HCT116 (cell line): ENCODE results near the gene ITPR1. TPM values are rescaled to one million over a fixed set of nuclear protein-coding genes. Genes with fewer than 3 reads are reported as not detected.

Experiments used
- ATAC-seq: fragments of 200-7000 bp; cut with Tn5 transposase; 2 replicates; pipeline ENCODE4 v1.9.1; 2020; ENCODE audit warnings: mild to moderate bottlenecking, moderate library complexity
- BruUV-seq: library from RNA; stranded (reverse); fragments of 400-500 nt; replicated peaks from 2 replicates; lab custom pipeline; 2021; lab: Mats Ljungman, UMichigan
- CTCF ChIA-PET: fragments of 300-600 bp; sonication (Branson Sonifier 250); formaldehyde crosslinking; loops from one replicate; lab custom pipeline; 2021; ENCODE audit warnings: antibody characterized with exemption; lab: Charles Lee
- POLR2A ChIA-PET: fragments of 300-600, 350-600 bp; sonication (Branson Sonifier 250); formaldehyde crosslinking; loops from one replicate; lab custom pipeline; 2021; ENCODE audit warnings: antibody characterized with exemption; lab: Charles Lee
- RAD21 ChIA-PET, 2 experiments: fragments of 300-600 bp; sonication (Branson Sonifier 250); formaldehyde crosslinking; loops; one replicate each; lab custom pipeline; 2023; ENCODE audit warnings: low total read pairs in 2 of 2; ENCODE audit not compliant: uncharacterized antibody in 2 of 2, unreplicated experiment in 2 of 2, low non-redundant PET in 1 of 2; lab: Charles Lee
- DNase-seq: peaks from one replicate; pipeline ENCODE4 v3.0.0-alpha.2; 2010; ENCODE audit warnings: low read depth, low spot score
- H2AFZ ChIP-seq: fragments of 200-600 bp; shearing (Covaris generic), sonication (generic); 2 replicates; pipeline ENCODE4 v1.6.1; 2017; ENCODE audit warnings: low read depth, mixed run types, mixed read lengths, antibody characterized with exemption, low read length; ENCODE audit not compliant: poor library complexity, severe bottlenecking
- H3K27ac ChIP-seq: 2 replicates; pipeline ENCODE4 v1.5.1; 2012; ENCODE audit warnings: low read depth, low read length
- H3K27me3 ChIP-seq: fragments of 200-600 bp; sonication (generic); 2 replicates; pipeline ENCODE4 v1.6.1; 2016; ENCODE audit warnings: mixed run types, low read length, mixed read lengths; ENCODE audit not compliant: insufficient read depth
- H3K36me3 ChIP-seq, 2 experiments: fragments of 200-500 bp in 1 of 2; fragments of 200-600 bp in 1 of 2; sonication (Bioruptor generic) in 1 of 2; sonication (generic) in 1 of 2; 2 replicates each; pipeline versions ENCODE4 v1.5.1 to v1.6.1; 2014 to 2016; ENCODE audit warnings: low read length in 2 of 2, inconsistent platforms in 1 of 2, mixed read lengths in 1 of 2, mixed run types in 1 of 2; ENCODE audit not compliant: insufficient read depth in 2 of 2, control insufficient read depth in 1 of 2
- H3K4me1 ChIP-seq, 2 experiments: fragments of 200-600 bp in 1 of 2; sonication (generic) in 1 of 2; 2 replicates each; pipeline versions ENCODE4 v1.5.1 to v1.6.1; 2012 to 2017; ENCODE audit warnings: low read length in 2 of 2, inconsistent platforms in 1 of 2, mild to moderate bottlenecking in 1 of 2, mixed read lengths in 1 of 2, mixed run types in 1 of 2, moderate library complexity in 1 of 2; ENCODE audit not compliant: insufficient read depth in 2 of 2, control insufficient read depth in 1 of 2
- H3K4me2 ChIP-seq: fragments of 200-600 bp; sonication (generic); 2 replicates; pipeline ENCODE4 v1.6.1; 2017; ENCODE audit warnings: mixed run types, low read length, mixed read lengths
- H3K4me3 ChIP-seq, 2 experiments: fragments of 200-600 bp in 1 of 2; sonication (generic) in 1 of 2; replicated peaks in 1 of 2; 2 replicates each; pipeline ENCODE4 v1.5.1; 2011 to 2016; ENCODE audit warnings: low read length in 2 of 2, control low read depth in 1 of 2, low read depth in 1 of 2, mild to moderate bottlenecking in 1 of 2, mixed read lengths in 1 of 2, mixed run types in 1 of 2
- H3K79me2 ChIP-seq: fragments of 200-600 bp; sonication (generic); 2 replicates; pipeline ENCODE4 v1.6.1; 2017; ENCODE audit warnings: mild to moderate bottlenecking, mixed run types, low read length, moderate library complexity, mixed read lengths; ENCODE audit not compliant: insufficient read depth
- H3K9ac ChIP-seq: fragments of 200-600 bp; sonication (generic); 2 replicates; pipeline ENCODE4 v1.6.1; 2016; ENCODE audit warnings: low read length, mixed read lengths
- H3K9me2 ChIP-seq: fragments of 200-600 bp; sonication (generic), shearing (Covaris generic); 2 replicates; pipeline ENCODE4 v1.6.1; 2017; ENCODE audit warnings: mixed run types, mild to moderate bottlenecking, moderate library complexity; ENCODE audit not compliant: insufficient read depth
- H3K9me3 ChIP-seq, 2 experiments: fragments of 200-500 bp in 1 of 2; fragments of 200-600 bp in 1 of 2; sonication (Bioruptor generic) in 1 of 2; sonication (generic) in 1 of 2; 2 replicates each; pipeline ENCODE4 v1.6.1; 2014 to 2017; ENCODE audit warnings: low read length in 2 of 2, mixed read lengths in 2 of 2, inconsistent platforms in 1 of 2, low read depth in 1 of 2, mild to moderate bottlenecking in 1 of 2, mixed run types in 1 of 2, moderate library complexity in 1 of 2; ENCODE audit not compliant: control insufficient read depth in 1 of 2, insufficient read depth in 1 of 2
- H4K20me1 ChIP-seq: fragments of 200-600 bp; sonication (generic), shearing (Covaris generic); 2 replicates; pipeline ENCODE4 v1.6.1; 2017; ENCODE audit warnings: mixed run types, mild to moderate bottlenecking, moderate library complexity; ENCODE audit not compliant: insufficient read depth
- ATF3 ChIP-seq: IDR thresholded peaks from 2 replicates; pipeline ENCODE4 v1.6.1; 2012
- CBX3 ChIP-seq: IDR thresholded peaks from 2 replicates; pipeline ENCODE4 v1.6.1; 2012; ENCODE audit warnings: low read depth
- EGR1 ChIP-seq: IDR thresholded peaks from 2 replicates; pipeline ENCODE4 v1.6.1; 2012; ENCODE audit warnings: low read depth
- ELF1 ChIP-seq: IDR thresholded peaks from 2 replicates; pipeline ENCODE4 v1.6.1; 2012; ENCODE audit warnings: low read depth, borderline replicate concordance
- EZH2phosphoT487 ChIP-seq: fragments of 200-600 bp; IDR thresholded peaks from 2 replicates; pipeline ENCODE4 v1.6.1; 2018; ENCODE audit warnings: antibody characterized with exemption, borderline replicate concordance
- FOSL1 ChIP-seq: IDR thresholded peaks from 2 replicates; pipeline ENCODE4 v1.6.1; 2012; ENCODE audit warnings: low read depth
- MAX ChIP-seq: IDR thresholded peaks from 2 replicates; pipeline ENCODE4 v1.6.1; 2012
- POLR2A ChIP-seq: IDR thresholded peaks from 2 replicates; pipeline ENCODE4 v1.7.0; 2011; ENCODE audit warnings: borderline replicate concordance; ENCODE audit not compliant: insufficient read depth, insufficient read length; ENCODE audit errors: extremely low read depth
- RAD21 ChIP-seq: IDR thresholded peaks from 2 replicates; pipeline ENCODE4 v1.6.1; 2012; ENCODE audit warnings: low read depth, mild to moderate bottlenecking
- SP1 ChIP-seq: IDR thresholded peaks from 2 replicates; pipeline ENCODE4 v1.6.1; 2012; ENCODE audit warnings: low read depth
- SRF ChIP-seq: IDR thresholded peaks from 2 replicates; pipeline ENCODE4 v1.6.1; 2012; ENCODE audit warnings: low read depth
- TCF7L2 ChIP-seq: IDR thresholded peaks from 2 replicates; pipeline ENCODE4 v1.7.0; 2011; ENCODE audit warnings: borderline replicate concordance, inconsistent platforms; ENCODE audit not compliant: insufficient read depth, insufficient read length; ENCODE audit errors: extremely low read depth
- YY1 ChIP-seq: IDR thresholded peaks from 2 replicates; pipeline ENCODE4 v1.6.1; 2011; ENCODE audit warnings: low read length, low read depth, moderate library complexity, mild to moderate bottlenecking; ENCODE audit not compliant: insufficient replicate concordance; ENCODE audit errors: extremely low read depth
- ZFX ChIP-seq: fragments of 450-650 bp; IDR thresholded peaks from 2 replicates; pipeline ENCODE4 v1.6.1; 2017
- ZNF274 ChIP-seq: fragments of 200-500 bp; sonication (Bioruptor generic); IDR thresholded peaks from 2 replicates; pipeline ENCODE4 v1.6.1; 2014; ENCODE audit warnings: mild to moderate bottlenecking, low read depth, low read length, inconsistent platforms
- intact Hi-C: fragments of 100-400 bp; cut with micrococcal nuclease; formaldehyde crosslinking; loops from 2 replicates; pipeline ENCODE4 v1.10.0; 2022
- total RNA-seq: library from RNA; stranded (reverse); gene quantifications from one replicate; pipeline ENCODE4 v1.2.1, GENCODE V29; 2021; ENCODE audit not compliant: unreplicated experiment
- TF ChIP-seq, protein P1 (sequence below), 3 experiments: fragments of 200-600 bp in 1 of 3; sonication (generic) in 1 of 3; IDR thresholded peaks in 2 of 3; conservative IDR thresholded peaks in 1 of 3; 2 replicates each; pipeline ENCODE4 v1.5.1; 2012 to 2017; ENCODE audit warnings: low read depth in 2 of 3, low read length in 2 of 3, antibody characterized with exemption in 1 of 3, borderline replicate concordance in 1 of 3, control low read depth in 1 of 3, mild to moderate bottlenecking in 1 of 3, mixed read lengths in 1 of 3, mixed run types in 1 of 3, moderate library complexity in 1 of 3; ENCODE audit not compliant: insufficient read depth in 1 of 3
- TF ChIP-seq, protein P2 (sequence below): IDR thresholded peaks from 2 replicates; pipeline ENCODE4 v1.6.1; 2012; ENCODE audit warnings: low read depth

Gene ITPR1
- total RNA-seq, 1 experiment from 2014 or later: 9.2 TPM

DNA sequence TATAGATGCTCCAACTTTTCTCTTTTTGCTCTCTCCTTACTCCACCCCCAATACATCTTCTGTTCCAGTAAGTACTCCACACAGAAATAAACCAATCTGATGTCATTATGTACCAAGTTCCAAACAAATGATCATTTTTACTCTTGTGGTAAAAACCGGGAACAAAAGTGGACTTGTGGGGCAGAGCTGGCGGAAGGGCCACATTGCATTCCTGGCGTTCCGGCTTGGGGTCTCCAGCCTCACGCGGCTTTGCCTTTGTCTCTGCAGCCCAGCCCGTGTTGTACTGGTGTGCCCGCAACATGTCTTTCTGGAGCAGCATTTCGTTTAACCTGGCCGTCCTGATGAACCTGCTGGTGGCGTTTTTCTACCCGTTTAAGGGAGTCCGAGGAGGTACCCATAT is 301.6 kb downstream of the ITPR1 start:
- no peak overlapping the region for H2AFZ ChIP-seq
- H3K9me2 ChIP-seq: no peaks in the 10 kb centered on the region
- intact Hi-C loops: no loop called here
- DNase-seq (no peak), ATAC-seq (no peak)
- H3K4me1 ChIP-seq: no peaks in the 10 kb centered on the region
- ChIA-PET POLR2A (no interaction called here), RAD21 (no interaction called here), CTCF (no interaction called here)
- no peaks in the 10 kb centered on the region for H3K36me3 ChIP-seq
- no peaks in the 10 kb centered on the region for H3K79me2 ChIP-seq
- H3K4me2 ChIP-seq: no peak overlapping the region
- H4K20me1 ChIP-seq: no peaks in the 10 kb centered on the region
- TF ChIP-seq RAD21 (no peak), EZH2phosphoT487 (no peak), POLR2A (no peak), EGR1 (no peak), FOSL1 (no peak), ATF3 (no peak), ELF1 (no peak)
- TF ChIP-seq, protein P1, sequence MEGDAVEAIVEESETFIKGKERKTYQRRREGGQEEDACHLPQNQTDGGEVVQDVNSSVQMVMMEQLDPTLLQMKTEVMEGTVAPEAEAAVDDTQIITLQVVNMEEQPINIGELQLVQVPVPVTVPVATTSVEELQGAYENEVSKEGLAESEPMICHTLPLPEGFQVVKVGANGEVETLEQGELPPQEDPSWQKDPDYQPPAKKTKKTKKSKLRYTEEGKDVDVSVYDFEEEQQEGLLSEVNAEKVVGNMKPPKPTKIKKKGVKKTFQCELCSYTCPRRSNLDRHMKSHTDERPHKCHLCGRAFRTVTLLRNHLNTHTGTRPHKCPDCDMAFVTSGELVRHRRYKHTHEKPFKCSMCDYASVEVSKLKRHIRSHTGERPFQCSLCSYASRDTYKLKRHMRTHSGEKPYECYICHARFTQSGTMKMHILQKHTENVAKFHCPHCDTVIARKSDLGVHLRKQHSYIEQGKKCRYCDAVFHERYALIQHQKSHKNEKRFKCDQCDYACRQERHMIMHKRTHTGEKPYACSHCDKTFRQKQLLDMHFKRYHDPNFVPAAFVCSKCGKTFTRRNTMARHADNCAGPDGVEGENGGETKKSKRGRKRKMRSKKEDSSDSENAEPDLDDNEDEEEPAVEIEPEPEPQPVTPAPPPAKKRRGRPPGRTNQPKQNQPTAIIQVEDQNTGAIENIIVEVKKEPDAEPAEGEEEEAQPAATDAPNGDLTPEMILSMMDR (IDR thresholded peaks at IDR 0.05 in 2 of 3, conservative IDR thresholded peaks at IDR 0.05 in 1 of 3; ENCODE audit: borderline replicate concordance in 1 of 3, insufficient read depth in 1 of 3, low read depth in 2 of 3, low read length in 2 of 3): no peak
- BruUV-seq: no TSS peak
- no peak overlapping the region for H3K9ac ChIP-seq
- H3K9me3 ChIP-seq: no peaks in the 10 kb centered on the region
- no peak overlapping the region for H3K4me3 ChIP-seq
- H3K27me3 ChIP-seq: peaks cover 4% of the 10 kb centered on the region; the same call in 1 of the 2 replicates
- H3K27ac ChIP-seq: no peak overlapping the region

- no peak overlapping the region for H3K9ac ChIP-seq
- no peaks in the 10 kb centered on the region for H4K20me1 ChIP-seq
- H2AFZ ChIP-seq: no peak overlapping the region
- DNase-seq (no peak), ATAC-seq (no peak)
- H3K27ac ChIP-seq: no peak overlapping the region
- ChIA-PET POLR2A (no interaction called here), RAD21 (no interaction called here), CTCF (no interaction called here)
- H3K4me3 ChIP-seq: no peak overlapping the region
- no peaks in the 10 kb centered on the region for H3K79me2 ChIP-seq
- H3K9me3 ChIP-seq: no peaks in the 10 kb centered on the region
- H3K4me1 ChIP-seq: no peaks in the 10 kb centered on the region
- peaks cover 4% of the 10 kb centered on the region; the same call in 1 of the 2 replicates for H3K27me3 ChIP-seq
- no peak overlapping the region for H3K4me2 ChIP-seq
- no TSS peak for BruUV-seq
- no peaks in the 10 kb centered on the region for H3K9me2 ChIP-seq
- H3K36me3 ChIP-seq: no peaks in the 10 kb centered on the region
- intact Hi-C loops: no loop called here
- TF ChIP-seq MAX (no peak), YY1 (no peak), SP1 (no peak), ZNF274 (no peak), SRF (no peak), ZFX (no peak), TCF7L2 (no peak), CBX3 (no peak), ELF1 (no peak), EGR1 (no peak)
- TF ChIP-seq, protein P2, sequence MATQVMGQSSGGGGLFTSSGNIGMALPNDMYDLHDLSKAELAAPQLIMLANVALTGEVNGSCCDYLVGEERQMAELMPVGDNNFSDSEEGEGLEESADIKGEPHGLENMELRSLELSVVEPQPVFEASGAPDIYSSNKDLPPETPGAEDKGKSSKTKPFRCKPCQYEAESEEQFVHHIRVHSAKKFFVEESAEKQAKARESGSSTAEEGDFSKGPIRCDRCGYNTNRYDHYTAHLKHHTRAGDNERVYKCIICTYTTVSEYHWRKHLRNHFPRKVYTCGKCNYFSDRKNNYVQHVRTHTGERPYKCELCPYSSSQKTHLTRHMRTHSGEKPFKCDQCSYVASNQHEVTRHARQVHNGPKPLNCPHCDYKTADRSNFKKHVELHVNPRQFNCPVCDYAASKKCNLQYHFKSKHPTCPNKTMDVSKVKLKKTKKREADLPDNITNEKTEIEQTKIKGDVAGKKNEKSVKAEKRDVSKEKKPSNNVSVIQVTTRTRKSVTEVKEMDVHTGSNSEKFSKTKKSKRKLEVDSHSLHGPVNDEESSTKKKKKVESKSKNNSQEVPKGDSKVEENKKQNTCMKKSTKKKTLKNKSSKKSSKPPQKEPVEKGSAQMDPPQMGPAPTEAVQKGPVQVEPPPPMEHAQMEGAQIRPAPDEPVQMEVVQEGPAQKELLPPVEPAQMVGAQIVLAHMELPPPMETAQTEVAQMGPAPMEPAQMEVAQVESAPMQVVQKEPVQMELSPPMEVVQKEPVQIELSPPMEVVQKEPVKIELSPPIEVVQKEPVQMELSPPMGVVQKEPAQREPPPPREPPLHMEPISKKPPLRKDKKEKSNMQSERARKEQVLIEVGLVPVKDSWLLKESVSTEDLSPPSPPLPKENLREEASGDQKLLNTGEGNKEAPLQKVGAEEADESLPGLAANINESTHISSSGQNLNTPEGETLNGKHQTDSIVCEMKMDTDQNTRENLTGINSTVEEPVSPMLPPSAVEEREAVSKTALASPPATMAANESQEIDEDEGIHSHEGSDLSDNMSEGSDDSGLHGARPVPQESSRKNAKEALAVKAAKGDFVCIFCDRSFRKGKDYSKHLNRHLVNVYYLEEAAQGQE: no peak
Observed at GRCh38 chr3:4795905-4796304, 302.8 kb downstream of the ITPR1 start.
